Liver (tissue), 3 donors: ENCODE measurements around the gene CYP2R1.

Experiments
- ATF3 ChIP-seq: IDR thresholded peaks from 2 replicates; pipeline ENCODE4 v1.6.1; 2016; ENCODE audit warnings: antibody characterized with exemption
- CTCF ChIP-seq: fragments of 150-350 bp; IDR thresholded peaks from 2 replicates; pipeline ENCODE4 v1.5.1; 2017; ENCODE audit warnings: improper control_type of control experiment, low read depth, low read length; ENCODE audit not compliant: missing input control
- FOXA1 ChIP-seq: IDR thresholded peaks from 2 replicates; pipeline ENCODE4 v1.6.1; 2016; ENCODE audit warnings: antibody characterized with exemption
- GABPA ChIP-seq, 2 donors: IDR thresholded peaks in 1 of 2; conservative IDR thresholded peaks in 1 of 2; 2 replicates each; pipeline ENCODE4 v1.6.1; 2016; ENCODE audit warnings: antibody characterized with exemption in 2 of 2, mild to moderate bottlenecking in 1 of 2, moderate library complexity in 1 of 2
- HNF4G ChIP-seq: IDR thresholded peaks from 2 replicates; pipeline ENCODE4 v1.6.1; 2016; ENCODE audit warnings: antibody characterized with exemption
- JUND ChIP-seq, 2 donors: IDR thresholded peaks; 2 replicates each; pipeline ENCODE4 v1.6.1; 2016; ENCODE audit warnings: antibody characterized with exemption in 2 of 2
- MAX ChIP-seq: IDR thresholded peaks from 2 replicates; pipeline ENCODE4 v1.6.1; 2016; ENCODE audit warnings: antibody characterized with exemption
- NR2F2 ChIP-seq: IDR thresholded peaks from 2 replicates; pipeline ENCODE4 v1.6.1; 2016; ENCODE audit warnings: antibody characterized with exemption
- RAD21 ChIP-seq, 2 donors: IDR thresholded peaks; 2 replicates each; pipeline ENCODE4 v1.6.1; 2016; ENCODE audit warnings: antibody characterized with exemption in 2 of 2, mild to moderate bottlenecking in 2 of 2
- REST ChIP-seq: IDR thresholded peaks from 2 replicates; pipeline ENCODE4 v1.6.1; 2016; ENCODE audit warnings: antibody characterized with exemption, mild to moderate bottlenecking
- RXRA ChIP-seq, 2 donors: IDR thresholded peaks; 2 replicates each; pipeline ENCODE4 v1.6.1; 2017 to 2018; ENCODE audit warnings: antibody characterized with exemption in 2 of 2, mild to moderate bottlenecking in 1 of 2
- SP1 ChIP-seq: IDR thresholded peaks from 2 replicates; pipeline ENCODE4 v1.6.1; 2018; ENCODE audit warnings: antibody characterized with exemption, mild to moderate bottlenecking
- TAF1 ChIP-seq: conservative IDR thresholded peaks from 2 replicates; pipeline ENCODE4 v1.6.1; 2016; ENCODE audit warnings: antibody characterized with exemption, mild to moderate bottlenecking
- YY1 ChIP-seq: IDR thresholded peaks from 2 replicates; pipeline ENCODE4 v1.6.1; 2016; ENCODE audit warnings: antibody characterized with exemption, mild to moderate bottlenecking
- donor health status: healthy.
- donor health status: healthy.

GRCh38 chr11:14872032-14872431 is 20.0 kb downstream of the CYP2R1 start:
- TF ChIP-seq CTCF (no peak), REST (no peak), ATF3 (no peak), JUND (IDR thresholded peaks at IDR 0.05) (no peak), SP1 (no peak), RAD21 (IDR thresholded peaks at IDR 0.05) (no peak), TAF1 (no peak), YY1 (no peak), HNF4G (no peak), GABPA (IDR thresholded peaks at IDR 0.05 in 1 of 2, conservative IDR thresholded peaks at IDR 0.05 in 1 of 2) (no peak), FOXA1 (no peak), RXRA (IDR thresholded peaks at IDR 0.05) (no peak), MAX (no peak), NR2F2 (no peak)
